IPS-18c (cell line): Measurements from ENCODE around the gene GID8.

Experiments used
- H3K4me3 ChIP-seq: 2 replicates; pipeline ENCODE4 v1.7.0; 2013; ENCODE audit warnings: low read depth, mild to moderate bottlenecking, low read length, moderate library complexity; ENCODE audit not compliant: insufficient read depth
- H3K9me3 ChIP-seq: one replicate; pipeline ENCODE4 v1.6.1; 2013; ENCODE audit warnings: mild to moderate bottlenecking, low read length, moderate library complexity; ENCODE audit not compliant: control insufficient read depth, insufficient read depth

Gene GID8

GRCh38 chr20:62928246-62928939 lies 9.6 kb upstream of the GID8 start:
- H3K4me3 ChIP-seq, result peak overlapping the region; percentile 67
- no peaks in the 10 kb centered on the region for H3K9me3 ChIP-seq

DNA sequence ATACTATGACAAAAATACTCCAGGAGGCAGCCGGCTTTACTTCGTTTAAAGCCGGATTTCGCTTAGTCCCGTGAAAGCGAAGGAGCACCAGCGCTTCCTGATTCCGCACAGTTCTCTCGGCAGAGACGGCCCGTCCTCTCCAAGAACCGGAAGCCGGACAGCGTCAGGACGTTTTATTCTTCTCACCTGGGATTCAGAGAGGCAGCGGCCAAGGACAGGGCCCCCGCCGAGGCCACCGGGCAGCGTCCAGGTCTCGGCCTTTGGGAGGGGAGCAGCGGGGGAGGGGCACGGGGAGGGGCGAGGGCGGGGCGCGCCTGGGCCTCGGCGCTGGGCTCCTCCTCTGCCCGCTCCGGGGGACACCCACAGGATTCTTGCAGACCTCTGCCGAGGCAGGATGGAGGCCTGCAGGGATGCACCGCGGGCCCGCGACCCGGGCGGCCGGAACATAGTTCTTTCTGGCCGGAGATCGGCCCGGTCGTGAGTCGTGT lies 8.9 kb upstream of the GID8 start:
- peak overlapping the region; percentile 46 for H3K4me3 ChIP-seq
- no peaks in the 10 kb centered on the region for H3K9me3 ChIP-seq

DNA sequence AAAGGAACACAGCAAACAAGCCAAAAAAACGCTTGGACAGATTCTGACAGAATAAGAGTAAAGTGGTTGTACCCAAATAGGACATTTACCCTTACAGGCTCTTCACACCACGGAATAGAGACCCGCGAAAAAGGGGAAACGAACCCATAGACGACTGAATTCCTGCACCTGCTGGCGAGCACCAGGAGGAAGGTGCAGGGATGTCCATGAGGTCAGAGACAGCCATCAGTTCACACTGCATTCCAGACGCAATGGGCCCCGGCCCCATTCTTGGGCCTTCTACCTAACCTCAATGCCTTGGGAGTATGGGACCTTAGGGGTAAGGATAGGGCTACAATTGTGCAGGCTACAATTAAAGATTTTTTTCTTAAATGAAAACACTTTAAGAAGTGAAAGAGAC lies 6.5 kb upstream of the GID8 start:
- Histone ChIP-seq H3K4me3 (no peak overlapping the region), H3K9me3 (no peaks in the 10 kb centered on the region)

- H3K9me3 ChIP-seq, result no peaks in the 10 kb centered on the region
- H3K4me3 ChIP-seq, result no peak overlapping the region
Measured at GRCh38 chr20:62933966-62934365, 4.0 kb upstream of the GID8 start.

DNA sequence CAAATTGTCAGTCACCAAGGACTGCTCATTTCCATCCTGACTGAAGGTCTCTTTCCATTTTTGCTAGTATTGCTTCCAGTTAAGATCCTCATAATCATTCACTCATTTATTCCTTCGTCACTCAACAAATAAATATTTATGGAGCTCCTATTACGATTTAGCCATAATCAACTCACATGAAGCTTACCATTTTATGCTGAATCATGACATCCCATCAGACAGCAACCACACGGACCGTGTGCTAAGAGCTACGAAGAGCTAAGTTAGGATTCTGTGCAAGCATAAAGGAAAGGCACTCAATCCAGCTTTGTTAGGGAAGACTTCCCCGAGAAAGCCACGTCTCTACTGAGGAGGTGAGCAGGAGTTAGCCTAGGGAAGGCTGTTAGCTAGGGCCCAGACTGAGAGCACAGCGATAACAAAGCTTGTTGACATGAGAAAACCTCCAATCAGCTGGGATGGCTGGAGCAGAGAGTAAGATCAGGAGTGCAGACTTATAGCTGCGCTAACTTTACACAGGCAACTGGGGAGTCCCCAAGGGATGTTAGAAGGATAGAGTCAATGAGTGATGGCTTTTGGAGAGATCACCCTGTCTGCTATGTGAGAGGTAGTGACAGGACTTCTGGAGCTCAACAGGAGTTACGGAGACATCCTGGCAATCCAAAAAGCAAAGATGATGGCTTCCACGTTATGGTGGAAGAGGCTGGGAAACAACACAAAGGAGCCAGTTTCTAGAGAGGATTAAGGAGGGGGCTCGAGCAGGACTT lies 2.6 kb upstream of the GID8 start:
- H3K9me3 ChIP-seq, result no peaks in the 10 kb centered on the region

GRCh38 chr20:62935968-62936585 lies 1.9 kb upstream of the GID8 start:
- Histone ChIP-seq H3K9me3 (no peaks in the 10 kb centered on the region), H3K4me3 (peak overlapping the region; percentile 97)

More for the DNA sequence above, 2.6 kb upstream of the GID8 start:
- H3K4me3 ChIP-seq, result peak overlapping the region; percentile 97

GRCh38 chr20:62937268-62938104 lies 461 bp upstream of the GID8 start:
- Histone ChIP-seq H3K9me3 (no peaks in the 10 kb centered on the region), H3K4me3 (peak overlapping the region; percentile 97)

DNA sequence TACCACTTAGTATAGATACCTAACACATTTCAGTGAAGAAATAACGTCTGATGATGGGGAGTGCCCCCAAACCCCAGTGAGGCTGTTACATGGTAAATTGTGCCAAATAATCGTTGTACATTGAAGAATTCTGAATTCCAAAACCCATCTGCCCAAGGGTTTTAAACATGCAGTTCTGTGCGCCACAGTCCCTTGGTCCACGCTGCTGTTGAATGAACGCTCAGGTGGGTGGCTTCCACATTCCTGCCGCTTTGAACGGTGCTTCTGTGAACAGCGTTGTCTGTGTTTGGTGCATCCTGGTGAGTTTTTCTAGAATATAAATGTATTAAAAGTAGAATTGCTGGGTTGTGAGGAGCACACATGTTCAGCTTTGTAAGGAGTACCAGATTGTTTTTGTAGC lies 2.9 kb downstream of the GID8 start:
- no peaks in the 10 kb centered on the region for H3K9me3 ChIP-seq
- no peak overlapping the region for H3K4me3 ChIP-seq

GRCh38 chr20:62941792-62942191 lies 3.8 kb downstream of the GID8 start:
- Histone ChIP-seq H3K4me3 (no peak overlapping the region), H3K9me3 (no peaks in the 10 kb centered on the region)

DNA sequence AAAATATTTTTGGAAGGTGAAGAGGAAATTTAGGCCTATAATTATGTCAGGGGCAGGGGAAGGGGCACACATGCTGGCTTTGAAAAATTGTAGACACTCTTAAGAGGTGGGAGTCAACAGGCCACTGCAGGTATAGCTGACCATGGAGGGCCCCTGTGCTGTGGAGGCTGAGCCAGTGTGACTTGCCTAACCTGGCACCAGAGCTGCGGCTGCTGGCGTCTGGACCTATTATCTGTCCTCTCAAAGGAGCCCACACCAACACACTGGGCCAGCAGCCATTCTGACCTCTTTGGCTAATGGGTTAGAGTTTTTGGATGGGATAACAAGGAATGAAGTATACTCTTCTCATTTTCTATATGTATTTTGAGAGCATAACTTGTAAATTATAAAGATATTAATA lies 4.5 kb downstream of the GID8 start:
- Histone ChIP-seq H3K4me3 (no peak overlapping the region), H3K9me3 (no peaks in the 10 kb centered on the region)

- H3K9me3 ChIP-seq, result no peaks in the 10 kb centered on the region
- H3K4me3 ChIP-seq, result no peak overlapping the region
Measured at GRCh38 chr20:62943396-62943795, 5.4 kb downstream of the GID8 start.

GRCh38 chr20:62944184-62944583 lies 6.2 kb downstream of the GID8 start:
- Histone ChIP-seq H3K4me3 (no peak overlapping the region), H3K9me3 (no peaks in the 10 kb centered on the region)

GRCh38 chr20:62944746-62945145 lies 6.8 kb downstream of the GID8 start:
- Histone ChIP-seq H3K4me3 (no peak overlapping the region), H3K9me3 (no peaks in the 10 kb centered on the region)

DNA sequence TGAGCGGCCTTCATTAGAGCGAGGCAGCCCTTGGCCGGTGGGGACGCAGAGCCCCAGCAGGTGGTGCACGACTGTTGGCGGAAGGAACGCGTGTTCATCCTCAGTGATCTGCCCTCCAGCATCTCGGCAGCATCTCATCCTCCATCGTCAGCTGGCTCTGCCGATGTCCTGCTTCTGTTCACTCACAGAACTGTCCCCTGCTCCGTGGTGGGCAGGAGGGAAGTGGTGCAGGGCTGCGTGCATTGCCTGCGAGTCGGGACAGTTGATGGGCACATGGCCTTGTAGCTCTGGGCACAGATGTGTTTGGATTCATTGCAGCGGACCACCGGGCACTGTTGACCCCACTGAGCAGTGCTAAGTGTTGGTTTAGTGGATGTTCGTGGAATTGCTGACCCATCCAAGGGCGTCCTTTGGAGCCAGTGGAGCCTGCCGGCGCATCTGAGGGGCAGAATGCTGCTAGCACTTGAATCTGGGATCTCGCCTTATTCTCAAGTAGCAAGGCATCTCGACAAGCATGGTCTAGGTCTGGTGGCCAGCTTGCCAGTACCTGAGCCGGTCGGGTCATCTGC lies 7.9 kb downstream of the GID8 start:
- Histone ChIP-seq H3K4me3 (no peak overlapping the region), H3K9me3 (no peaks in the 10 kb centered on the region)

DNA sequence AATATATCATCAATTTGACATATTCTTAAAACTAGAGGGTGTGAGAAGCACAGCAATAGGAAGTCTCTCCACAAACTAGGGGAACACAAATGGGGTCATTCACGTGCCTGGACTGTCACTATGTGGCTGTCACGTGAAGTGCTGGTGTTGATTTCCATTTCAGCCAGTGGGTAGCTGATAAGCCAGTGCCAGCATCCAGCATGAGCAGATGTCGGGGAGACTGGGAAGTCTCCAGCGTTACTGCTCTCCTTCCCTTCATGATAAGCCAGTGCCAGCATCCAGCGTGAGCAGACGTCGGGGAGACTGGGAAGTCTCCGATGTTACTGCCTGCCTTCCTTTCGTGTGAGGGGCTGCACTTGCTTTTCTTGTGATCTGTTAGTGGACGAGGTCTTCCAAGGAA lies 9.0 kb downstream of the GID8 start:
- Histone ChIP-seq H3K4me3 (no peak overlapping the region), H3K9me3 (no peaks in the 10 kb centered on the region)

DNA sequence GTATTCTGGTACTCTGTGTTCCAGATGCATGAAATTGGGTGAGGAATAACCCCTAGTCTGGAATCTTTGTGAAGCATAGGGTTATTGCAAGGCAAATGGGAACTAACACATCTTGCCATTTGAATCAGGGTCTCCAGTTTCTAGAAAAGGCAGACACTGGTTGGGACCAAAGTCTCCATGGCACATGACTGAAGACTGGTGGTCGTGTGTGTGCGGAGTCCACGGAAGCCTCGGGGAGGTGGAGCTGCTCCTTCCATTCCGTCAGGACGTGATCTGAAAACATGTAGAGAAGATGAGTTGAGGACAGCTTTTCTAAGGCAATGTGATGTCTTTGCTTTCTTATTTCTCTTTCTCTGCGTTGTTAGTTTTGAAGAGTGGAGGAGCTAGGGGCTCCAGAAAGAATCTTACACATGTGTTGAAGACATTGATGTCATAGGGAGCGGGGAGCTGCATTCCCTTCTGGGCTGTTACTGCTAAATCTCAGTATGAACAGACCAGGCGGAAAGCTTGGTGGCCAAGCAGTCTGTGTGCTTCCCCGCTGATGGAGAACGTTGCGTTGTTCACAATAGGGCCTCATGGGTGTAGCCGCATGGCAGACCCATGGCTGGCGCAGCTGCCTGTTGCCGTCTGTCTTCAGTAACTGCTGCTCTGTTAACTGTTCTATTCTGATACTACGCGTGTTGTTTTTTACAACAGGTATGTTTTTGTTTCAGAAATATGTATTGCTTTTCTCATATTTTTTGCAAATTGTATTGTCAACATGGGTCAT lies 9.8 kb downstream of the GID8 start:
- Histone ChIP-seq H3K9me3 (no peaks in the 10 kb centered on the region), H3K4me3 (no peak overlapping the region)
